A549 (cell line): Measurements from ENCODE around the gene EHF.

ENCODE experiments used
- EP300 ChIP-seq, 2 experiments: fragments of >200 bp; sonication (Bioruptor Twin); formaldehyde crosslinking; IDR thresholded peaks; 2 replicates in 1 of 2; 3 replicates in 1 of 2; pipeline ENCODE4 v1.6.1; 2016 to 2017
- REST ChIP-seq: fragments of 200-600 bp; sonication (generic); IDR thresholded peaks from 2 replicates; pipeline ENCODE4 v1.6.1; 2016; ENCODE audit warnings: antibody characterized with exemption, mild to moderate bottlenecking, moderate library complexity
- ZNF302 ChIP-seq: fragments of 250-450 bp; sonication (Bioruptor Pico); IDR thresholded peaks from 2 replicates; pipeline ENCODE4 v1.9.0; 2021; ENCODE audit warnings: inconsistent platforms, mild to moderate bottlenecking, moderate library complexity
- TF ChIP-seq, protein P1 (sequence below): fragments of >200 bp; sonication (Bioruptor Twin); formaldehyde crosslinking; IDR thresholded peaks from 3 replicates; pipeline ENCODE4 v1.5.1; 2016

- TF ChIP-seq, protein P1, sequence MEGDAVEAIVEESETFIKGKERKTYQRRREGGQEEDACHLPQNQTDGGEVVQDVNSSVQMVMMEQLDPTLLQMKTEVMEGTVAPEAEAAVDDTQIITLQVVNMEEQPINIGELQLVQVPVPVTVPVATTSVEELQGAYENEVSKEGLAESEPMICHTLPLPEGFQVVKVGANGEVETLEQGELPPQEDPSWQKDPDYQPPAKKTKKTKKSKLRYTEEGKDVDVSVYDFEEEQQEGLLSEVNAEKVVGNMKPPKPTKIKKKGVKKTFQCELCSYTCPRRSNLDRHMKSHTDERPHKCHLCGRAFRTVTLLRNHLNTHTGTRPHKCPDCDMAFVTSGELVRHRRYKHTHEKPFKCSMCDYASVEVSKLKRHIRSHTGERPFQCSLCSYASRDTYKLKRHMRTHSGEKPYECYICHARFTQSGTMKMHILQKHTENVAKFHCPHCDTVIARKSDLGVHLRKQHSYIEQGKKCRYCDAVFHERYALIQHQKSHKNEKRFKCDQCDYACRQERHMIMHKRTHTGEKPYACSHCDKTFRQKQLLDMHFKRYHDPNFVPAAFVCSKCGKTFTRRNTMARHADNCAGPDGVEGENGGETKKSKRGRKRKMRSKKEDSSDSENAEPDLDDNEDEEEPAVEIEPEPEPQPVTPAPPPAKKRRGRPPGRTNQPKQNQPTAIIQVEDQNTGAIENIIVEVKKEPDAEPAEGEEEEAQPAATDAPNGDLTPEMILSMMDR, result no peak
- TF ChIP-seq ZNF302 (CRISPR knock-in tag) (no peak), REST (no peak), EP300 (IDR thresholded peaks at IDR 0.05) (no peak)
These were observed 26.6 kb downstream of the EHF start for GRCh38 chr11:34647532-34647931.
